GM12878 (cell line): ENCODE results near the gene RBBP8NL. TPM values are rescaled to one million over a fixed set of nuclear protein-coding genes. Genes with fewer than 3 reads are reported as not detected.

Source experiments
- ZBTB11 ChIP-seq: fragments of 450-650 bp; formaldehyde crosslinking; IDR thresholded peaks from 2 replicates; pipeline ENCODE4 v1.5.0; 2022; ENCODE audit warnings: mild to moderate bottlenecking, missing genetic modification characterization
- polyA plus RNA-seq, 11 experiments: library from polyadenylated mRNA; depleted of rRNA in 4 of 11; unstranded in 6 of 11; stranded (reverse) in 5 of 11; fragments of >200 nt; fragmentation: Nextera tagmentation in 4 of 11; fragmentation: Illumina TruSeq in 1 of 11; extraction: Ambion mirVana in 4 of 11; extraction: Trizol in 1 of 11; gene quantifications; 1 replicate in 1 of 11; 2 replicates in 10 of 11; pipeline versions ENCODE4 v1.2.1 to v1.2.3, GENCODE V29; 2011 to 2016; ENCODE audit warnings: inconsistent platforms in 2 of 11, missing spikeins in 2 of 11, low read depth in 1 of 11
- total RNA-seq, 4 experiments: library from RNA; depleted of rRNA in 3 of 4; stranded (reverse); fragments of >200 nt in 3 of 4; fragmentation: Illumina TruSeq in 1 of 4; extraction: Trizol in 1 of 4; gene quantifications; 2 replicates each; pipeline versions ENCODE4 v1.2.1 to v1.2.3, GENCODE V29; 2013 to 2021

Gene RBBP8NL
- total and polyA plus RNA-seq, 10 of the 15 experiments (the other 5 are each of a cell fraction or from before 2014, with no cell fraction given), result not detected

GRCh38 chr20:62360854-62361798 is 66.2 kb downstream of the RBBP8NL start (continued):
- TF ChIP-seq ZBTB11, result no peak

Other genes starting within 250 kb of the RBBP8NL start
Only the 7 nearest of the 9 such genes appear.
- not detected in 2 replicates for gene HRH3, start 207.3 kb downstream of the RBBP8NL start, total RNA-seq (2014; rRNA removed)
- not detected in 2 replicates for gene HRH3, start 207.3 kb downstream of the RBBP8NL start, total RNA-seq (2014; rRNA removed; fragmentation: Illumina TruSeq; extraction: Trizol)
- gene HRH3, start 207.3 kb downstream of the RBBP8NL start, total RNA-seq (2021), result not detected in 2 replicates
- not detected in 2 replicates for gene HRH3, start 207.3 kb downstream of the RBBP8NL start, polyA plus RNA-seq (2011; rRNA removed)
- not detected in 2 replicates for gene HRH3, start 207.3 kb downstream of the RBBP8NL start, polyA plus RNA-seq (2014; fragmentation: Illumina TruSeq; extraction: Trizol)
- gene HRH3, start 207.3 kb downstream of the RBBP8NL start, polyA plus RNA-seq (2014; fragmentation: Nextera tagmentation; extraction: Ambion mirVana), result not detected
- not detected in 2 replicates for gene HRH3, start 207.3 kb downstream of the RBBP8NL start, polyA plus RNA-seq (2014; rRNA removed)
- not detected for gene HRH3, start 207.3 kb downstream of the RBBP8NL start, polyA plus RNA-seq (2016; fragmentation: Nextera tagmentation; extraction: Ambion mirVana)
- 16.3 and 17.4 TPM in 2 replicates for gene OSBPL2, start 189.0 kb downstream of the RBBP8NL start, total RNA-seq (2014; rRNA removed)
- 12.4 and 13.3 TPM in 2 replicates for gene OSBPL2, start 189.0 kb downstream of the RBBP8NL start, total RNA-seq (2014; rRNA removed; fragmentation: Illumina TruSeq; extraction: Trizol)
- 22.3 and 24.1 TPM in 2 replicates for gene OSBPL2, start 189.0 kb downstream of the RBBP8NL start, total RNA-seq (2021)
- gene OSBPL2, start 189.0 kb downstream of the RBBP8NL start, polyA plus RNA-seq (2011; rRNA removed), result 10.9 and 15.8 TPM in 2 replicates
- gene OSBPL2, start 189.0 kb downstream of the RBBP8NL start, polyA plus RNA-seq (2014; fragmentation: Illumina TruSeq; extraction: Trizol), result 15.0 and 16.4 TPM in 2 replicates
- 1 to 10 TPM; 2.8 to 4.1 TPM for gene OSBPL2, start 189.0 kb downstream of the RBBP8NL start, polyA plus RNA-seq (2014; fragmentation: Nextera tagmentation; extraction: Ambion mirVana)
- gene OSBPL2, start 189.0 kb downstream of the RBBP8NL start, polyA plus RNA-seq (2014; rRNA removed), result 12.7 and 14.4 TPM in 2 replicates
- 10 to 100 TPM; 13.8 to 15.4 TPM for gene OSBPL2, start 189.0 kb downstream of the RBBP8NL start, polyA plus RNA-seq (2016; fragmentation: Nextera tagmentation; extraction: Ambion mirVana)
- 148 and 160 TPM in 2 replicates for gene ADRM1, start 124.5 kb downstream of the RBBP8NL start, total RNA-seq (2014; rRNA removed)
- gene ADRM1, start 124.5 kb downstream of the RBBP8NL start, total RNA-seq (2014; rRNA removed; fragmentation: Illumina TruSeq; extraction: Trizol), result 43.3 and 53.3 TPM in 2 replicates
- 117 and 125 TPM in 2 replicates for gene ADRM1, start 124.5 kb downstream of the RBBP8NL start, total RNA-seq (2021)
- 33.1 and 67.0 TPM in 2 replicates for gene ADRM1, start 124.5 kb downstream of the RBBP8NL start, polyA plus RNA-seq (2011; rRNA removed)
- gene ADRM1, start 124.5 kb downstream of the RBBP8NL start, polyA plus RNA-seq (2014; fragmentation: Illumina TruSeq; extraction: Trizol), result 10.2 and 34.3 TPM in 2 replicates
- 10 to 100 TPM in 1 of 2 experiments, 1 to 10 TPM in 1; 3.4 to 13.6 TPM for gene ADRM1, start 124.5 kb downstream of the RBBP8NL start, polyA plus RNA-seq (2014; fragmentation: Nextera tagmentation; extraction: Ambion mirVana)
- gene ADRM1, start 124.5 kb downstream of the RBBP8NL start, polyA plus RNA-seq (2014; rRNA removed), result 150 and 181 TPM in 2 replicates
- 100 to 1,000 TPM; 207 to 213 TPM for gene ADRM1, start 124.5 kb downstream of the RBBP8NL start, polyA plus RNA-seq (2016; fragmentation: Nextera tagmentation; extraction: Ambion mirVana)
- 0.62 and 1.5 TPM in 2 replicates for gene LAMA5, start 60.2 kb downstream of the RBBP8NL start, total RNA-seq (2014; rRNA removed)
- 0.09 and 0.28 TPM in 2 replicates for gene LAMA5, start 60.2 kb downstream of the RBBP8NL start, total RNA-seq (2014; rRNA removed; fragmentation: Illumina TruSeq; extraction: Trizol)
- gene LAMA5, start 60.2 kb downstream of the RBBP8NL start, total RNA-seq (2021), result 1.4 and 2.2 TPM in 2 replicates
- gene LAMA5, start 60.2 kb downstream of the RBBP8NL start, polyA plus RNA-seq (2011; rRNA removed), result not detected in 2 replicates
- gene LAMA5, start 60.2 kb downstream of the RBBP8NL start, polyA plus RNA-seq (2014; fragmentation: Illumina TruSeq; extraction: Trizol), result 0.62 TPM in 1 of 2 replicates, not detected in the other
- gene LAMA5, start 60.2 kb downstream of the RBBP8NL start, polyA plus RNA-seq (2014; fragmentation: Nextera tagmentation; extraction: Ambion mirVana), result not detected
- gene LAMA5, start 60.2 kb downstream of the RBBP8NL start, polyA plus RNA-seq (2014; rRNA removed), result 1.0 and 3.1 TPM in 2 replicates
- gene LAMA5, start 60.2 kb downstream of the RBBP8NL start, polyA plus RNA-seq (2016; fragmentation: Nextera tagmentation; extraction: Ambion mirVana), result 1 to 10 TPM; 1.6 TPM
- 1,780 and 2,320 TPM in 2 replicates for gene RPS21, start 40.4 kb downstream of the RBBP8NL start, total RNA-seq (2014; rRNA removed)
- gene RPS21, start 40.4 kb downstream of the RBBP8NL start, total RNA-seq (2014; rRNA removed; fragmentation: Illumina TruSeq; extraction: Trizol), result 1,442 and 1,474 TPM in 2 replicates
- gene RPS21, start 40.4 kb downstream of the RBBP8NL start, total RNA-seq (2021), result 2,559 and 2,687 TPM in 2 replicates
- 2,814 and 4,987 TPM in 2 replicates for gene RPS21, start 40.4 kb downstream of the RBBP8NL start, polyA plus RNA-seq (2011; rRNA removed)
- 536 and 1,536 TPM in 2 replicates for gene RPS21, start 40.4 kb downstream of the RBBP8NL start, polyA plus RNA-seq (2014; fragmentation: Illumina TruSeq; extraction: Trizol)
- gene RPS21, start 40.4 kb downstream of the RBBP8NL start, polyA plus RNA-seq (2014; fragmentation: Nextera tagmentation; extraction: Ambion mirVana), result 1,000 to 10,000 TPM; 3,290 to 4,046 TPM
- gene RPS21, start 40.4 kb downstream of the RBBP8NL start, polyA plus RNA-seq (2014; rRNA removed), result 3,245 and 4,075 TPM in 2 replicates
- 1,000 to 10,000 TPM; 1,499 to 1,551 TPM for gene RPS21, start 40.4 kb downstream of the RBBP8NL start, polyA plus RNA-seq (2016; fragmentation: Nextera tagmentation; extraction: Ambion mirVana)
- gene CABLES2, start 20.3 kb downstream of the RBBP8NL start, total RNA-seq (2014; rRNA removed), result 7.7 and 8.8 TPM in 2 replicates
- 5.3 and 5.9 TPM in 2 replicates for gene CABLES2, start 20.3 kb downstream of the RBBP8NL start, total RNA-seq (2014; rRNA removed; fragmentation: Illumina TruSeq; extraction: Trizol)
- 14.9 and 15.2 TPM in 2 replicates for gene CABLES2, start 20.3 kb downstream of the RBBP8NL start, total RNA-seq (2021)
- 2.9 and 4.8 TPM in 2 replicates for gene CABLES2, start 20.3 kb downstream of the RBBP8NL start, polyA plus RNA-seq (2011; rRNA removed)
- 7.4 and 12.7 TPM in 2 replicates for gene CABLES2, start 20.3 kb downstream of the RBBP8NL start, polyA plus RNA-seq (2014; fragmentation: Illumina TruSeq; extraction: Trizol)
- 1 to 10 TPM; 2.3 to 2.9 TPM for gene CABLES2, start 20.3 kb downstream of the RBBP8NL start, polyA plus RNA-seq (2014; fragmentation: Nextera tagmentation; extraction: Ambion mirVana)
- gene CABLES2, start 20.3 kb downstream of the RBBP8NL start, polyA plus RNA-seq (2014; rRNA removed), result 10.7 and 11.6 TPM in 2 replicates
- gene CABLES2, start 20.3 kb downstream of the RBBP8NL start, polyA plus RNA-seq (2016; fragmentation: Nextera tagmentation; extraction: Ambion mirVana), result 1 to 10 TPM; 2.2 to 2.5 TPM
- not detected in 2 replicates for gene GATA5, start 48.5 kb upstream of the RBBP8NL start, total RNA-seq (2014; rRNA removed)
- not detected in 2 replicates for gene GATA5, start 48.5 kb upstream of the RBBP8NL start, total RNA-seq (2014; rRNA removed; fragmentation: Illumina TruSeq; extraction: Trizol)
- gene GATA5, start 48.5 kb upstream of the RBBP8NL start, total RNA-seq (2021), result not detected in 2 replicates
- not detected in 2 replicates for gene GATA5, start 48.5 kb upstream of the RBBP8NL start, polyA plus RNA-seq (2011; rRNA removed)
- not detected in 2 replicates for gene GATA5, start 48.5 kb upstream of the RBBP8NL start, polyA plus RNA-seq (2014; fragmentation: Illumina TruSeq; extraction: Trizol)
- not detected for gene GATA5, start 48.5 kb upstream of the RBBP8NL start, polyA plus RNA-seq (2014; fragmentation: Nextera tagmentation; extraction: Ambion mirVana)
- not detected in 2 replicates for gene GATA5, start 48.5 kb upstream of the RBBP8NL start, polyA plus RNA-seq (2014; rRNA removed)
- gene GATA5, start 48.5 kb upstream of the RBBP8NL start, polyA plus RNA-seq (2016; fragmentation: Nextera tagmentation; extraction: Ambion mirVana), result not detected